PFSK-1 (cell line): Measurements from ENCODE around the gene BAAT.

Experiments
- FOXP2 ChIP-seq: optimal IDR thresholded peaks from 2 replicates; pipeline ENCODE3; 2011; ENCODE audit warnings: borderline replicate concordance, control low read depth, inconsistent platforms; ENCODE audit not compliant: insufficient read depth; ENCODE audit errors: extremely low read length, extremely low read depth
- POLR2AphosphoS5 ChIP-seq: IDR thresholded peaks from 2 replicates; pipeline ENCODE4 v1.6.1; 2012; ENCODE audit warnings: low read depth, mild to moderate bottlenecking, control low read depth, low read length, moderate library complexity
- REST ChIP-seq, 2 experiments: IDR thresholded peaks; 2 replicates each; pipeline versions ENCODE4 v1.6.1 to v1.8.0; 2011 to 2012; ENCODE audit warnings: low read depth in 2 of 2, low read length in 2 of 2, control low read depth in 1 of 2, inconsistent platforms in 1 of 2, mild to moderate bottlenecking in 1 of 2, moderate library complexity in 1 of 2; ENCODE audit not compliant: insufficient read depth in 1 of 2
- SIN3A ChIP-seq: IDR thresholded peaks from 2 replicates; pipeline ENCODE4 v1.6.1; 2012; ENCODE audit warnings: mild to moderate bottlenecking, low read length, moderate library complexity, borderline replicate concordance; ENCODE audit not compliant: insufficient read depth
- TAF1 ChIP-seq: IDR thresholded peaks from 2 replicates; pipeline ENCODE4 v1.6.1; 2012; ENCODE audit warnings: low read length, control low read depth, borderline replicate concordance; ENCODE audit not compliant: insufficient read depth

BAAT gene

DNA sequence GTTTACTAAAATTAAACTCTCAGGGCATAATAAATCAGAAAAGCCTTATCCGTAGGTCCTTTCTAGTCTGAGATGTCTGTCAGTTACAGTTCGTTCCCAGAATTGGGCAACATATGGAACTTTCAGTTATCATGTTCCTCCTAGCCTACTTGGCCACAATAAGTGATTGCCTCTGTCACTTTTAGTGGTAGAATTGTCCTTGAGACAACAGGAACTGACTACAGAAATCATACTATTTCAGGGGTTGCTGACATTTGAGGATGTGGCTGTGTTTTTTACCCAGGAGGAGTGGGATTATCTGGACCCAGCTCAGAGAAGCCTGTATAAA, 14.8 kb upstream of the BAAT start:
- TF ChIP-seq POLR2AphosphoS5 = no peak
- no peak for TF ChIP-seq FOXP2
- no peak for TF ChIP-seq SIN3A
- no peak for TF ChIP-seq TAF1
- TF ChIP-seq REST (IDR thresholded peaks at IDR 0.05; ENCODE audit: insufficient read depth in 1 of 2, low read depth in 2 of 2, low read length in 2 of 2) = no peak

DNA sequence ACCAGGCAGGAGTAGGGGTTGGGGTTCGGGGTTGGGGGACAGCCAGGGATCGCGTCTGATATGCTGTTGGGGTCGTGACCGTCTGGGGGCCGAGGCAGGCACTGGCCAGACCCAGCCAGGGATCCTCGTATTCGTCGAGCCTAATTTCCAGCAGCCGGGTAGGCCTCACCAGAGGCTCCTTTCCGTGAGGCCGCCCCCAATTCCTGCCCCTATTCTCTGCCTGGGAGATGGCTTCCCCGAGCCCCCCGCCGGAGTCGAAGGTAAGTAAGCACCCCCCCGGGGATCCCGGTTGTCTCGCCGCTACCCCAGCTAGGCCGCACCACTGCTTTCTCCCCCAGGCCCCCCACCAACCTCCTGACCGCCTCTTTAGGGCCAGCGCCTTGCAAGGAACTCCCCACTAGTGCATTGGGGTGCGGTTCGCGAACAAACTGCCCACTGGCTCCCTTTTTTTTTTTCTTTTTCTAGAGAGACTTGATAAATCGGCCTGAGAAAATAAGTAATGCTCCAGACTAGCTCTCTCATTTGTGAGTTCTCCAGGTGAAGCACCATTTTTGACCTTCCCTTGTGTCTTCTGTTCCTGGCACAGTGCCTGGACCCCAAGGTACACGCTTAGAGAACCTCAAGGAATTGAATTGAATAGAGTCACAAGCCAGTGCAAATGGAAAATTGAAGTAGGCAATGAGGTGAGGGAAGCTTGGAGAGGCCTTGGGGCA, 14.3 kb upstream of the BAAT start:
- TF ChIP-seq SIN3A = no peak

DNA sequence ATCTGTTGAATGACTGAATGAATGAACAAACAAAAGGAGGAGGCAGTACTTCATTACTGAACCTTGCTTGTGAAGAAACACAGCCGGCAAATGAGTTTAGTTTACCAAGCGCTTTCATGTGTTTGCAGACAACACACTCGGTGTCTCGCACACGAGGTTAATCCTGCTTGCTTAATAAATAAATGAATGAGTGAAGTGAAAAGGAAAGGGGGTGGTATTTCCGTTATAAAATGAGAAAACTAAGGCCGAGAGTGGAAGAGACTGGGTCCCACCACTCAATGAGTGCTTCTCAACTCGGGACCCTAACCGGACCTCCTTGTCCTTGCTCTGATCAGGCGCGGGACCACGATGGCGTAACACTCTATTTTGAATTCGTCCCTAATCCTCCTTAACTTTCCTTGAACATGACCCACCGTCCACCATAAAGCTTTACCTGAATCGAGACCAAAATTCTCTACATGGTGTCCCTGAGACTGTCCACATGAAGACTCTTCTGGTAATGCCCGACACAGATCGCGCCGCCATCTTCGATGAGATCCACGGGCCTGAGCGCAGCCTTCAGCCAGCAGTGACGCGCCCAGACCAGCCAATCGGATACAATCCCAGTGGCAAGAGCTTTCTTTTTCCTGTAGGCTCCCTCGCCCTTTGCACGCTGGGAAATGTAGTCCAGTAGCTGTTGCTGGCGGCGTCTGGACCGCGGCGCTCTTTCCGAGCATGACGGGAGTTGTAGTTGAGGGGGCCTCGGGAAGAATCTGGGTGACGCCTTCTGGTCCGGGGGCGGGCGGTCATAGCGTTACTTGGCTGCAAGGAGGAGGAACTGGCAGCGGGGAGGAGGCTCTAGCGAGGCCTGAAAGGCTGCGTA, 13.5 kb upstream of the BAAT start, which contains the start of the genes MRPL50 and ZNF189:
Gene MRPL50 (minus strand): TSS at position 551 of the 862 bp plus-strand sequence. CDS start 26 bp downstream, at position 525.
Gene ZNF189 (plus strand): TSS at position 784 of the 862 bp plus-strand sequence. CDS start 306 bp downstream, outside the sequence.
- TF ChIP-seq TAF1 (peak; percentile 95), FOXP2 (peak; percentile 9), POLR2AphosphoS5 (peak; percentile 95), SIN3A (peak; percentile 9; the same call in 1 of the 2 replicates), REST (IDR thresholded peaks at IDR 0.05; ENCODE audit: insufficient read depth in 1 of 2, low read depth in 2 of 2, low read length in 2 of 2) (no peak; a peak in 1 of 4 replicates)

DNA sequence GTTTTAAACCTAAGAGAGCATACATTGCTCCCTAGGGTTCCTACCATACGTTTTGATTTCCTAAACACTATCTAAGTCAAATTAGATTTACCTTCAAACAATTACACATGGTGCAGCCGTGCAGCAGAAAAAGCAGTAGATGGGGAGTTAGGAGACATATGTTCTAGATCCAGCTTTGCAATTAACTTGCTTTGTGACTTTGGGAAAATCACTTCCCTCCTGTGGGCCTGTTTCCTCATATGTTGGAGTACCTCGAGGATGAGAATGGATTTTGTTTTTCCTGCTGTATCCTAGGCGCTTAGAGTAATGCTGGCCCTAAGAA, 12.9 kb upstream of the BAAT start:
- TF ChIP-seq TAF1 (no peak), POLR2AphosphoS5 (no peak), FOXP2 (no peak), SIN3A (no peak), REST (IDR thresholded peaks at IDR 0.05; ENCODE audit: insufficient read depth in 1 of 2, low read depth in 2 of 2, low read length in 2 of 2) (no peak)

DNA sequence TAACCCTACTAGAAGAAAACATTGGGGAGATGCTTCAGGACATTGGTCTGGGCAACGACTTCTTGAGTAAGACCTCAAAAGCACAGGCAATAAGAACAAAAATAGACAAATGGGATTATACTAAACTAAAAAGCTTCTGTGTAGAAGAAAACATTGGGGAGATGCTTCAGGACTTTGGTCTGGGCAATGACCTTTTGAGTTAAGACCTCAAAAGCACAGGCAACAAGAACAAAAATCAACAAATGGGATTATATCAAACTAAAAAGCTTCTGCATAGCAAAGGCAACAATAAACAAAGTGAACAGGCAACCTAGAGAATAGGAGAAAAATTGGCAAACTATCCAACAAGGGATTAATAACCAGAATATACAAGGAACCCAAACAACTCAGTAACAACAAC, 9.9 kb upstream of the BAAT start:
- TF ChIP-seq SIN3A (no peak), REST (IDR thresholded peaks at IDR 0.05; ENCODE audit: insufficient read depth in 1 of 2, low read depth in 2 of 2, low read length in 2 of 2) (no peak), FOXP2 (no peak), TAF1 (no peak)
